DMS 273 treated with DMSO at 0.1 percent for 48 hours (cell line): ENCODE measurements around the gene LRRC58.
"Not testable (repeated sequence)": the region's sequence is repeated elsewhere in the genome, so short reads cannot be mapped to it uniquely, and the experiment has no call there.

Experiments
- DNase-seq: peaks from one replicate; lab custom pipeline; 2025; lab: John Stamatoyannopoulos, UW

The LRRC58 gene

GRCh38 chr3:120339362-120339761 lies 9.8 kb downstream of the LRRC58 start:
- no peak for DNase-seq

GRCh38 chr3:120338517-120338916 lies 10.6 kb downstream of the LRRC58 start:
- no peak for DNase-seq

- no peak for DNase-seq
Measured at GRCh38 chr3:120332646-120333045, 16.5 kb downstream of the LRRC58 start.

- DNase-seq = no peak
Measured at GRCh38 chr3:120331076-120331475, 18.1 kb downstream of the LRRC58 start.

- no peak for DNase-seq
Measured at GRCh38 chr3:120326784-120327183, 22.4 kb downstream of the LRRC58 start.

- DNase-seq = no peak
Measured at GRCh38 chr3:120324190-120324589, 25.0 kb downstream of the LRRC58 start.

GRCh38 chr3:120323761-120324160 lies 25.4 kb downstream of the LRRC58 start:
- not testable (repeated sequence) for DNase-seq

- DNase-seq = peak; percentile 20
Measured at GRCh38 chr3:120311863-120312794, 37.0 kb downstream of the LRRC58 start.

- DNase-seq = no peak
Measured at GRCh38 chr3:120306519-120307455, 42.4 kb downstream of the LRRC58 start.

- no peak for DNase-seq
Measured at GRCh38 chr3:120304616-120305015, 44.5 kb downstream of the LRRC58 start.

- no peak for DNase-seq
Measured at GRCh38 chr3:120302361-120302760, 46.8 kb downstream of the LRRC58 start.

- no peak for DNase-seq
Measured at GRCh38 chr3:120300971-120301370, 48.2 kb downstream of the LRRC58 start.

- DNase-seq = no peak
Measured at GRCh38 chr3:120299403-120299802, 49.8 kb downstream of the LRRC58 start.

GRCh38 chr3:120298996-120299395 lies 50.2 kb downstream of the LRRC58 start:
- DNase-seq = no peak

- not testable (repeated sequence) for DNase-seq
Measured at GRCh38 chr3:120291552-120291951, 57.6 kb downstream of the LRRC58 start.

- DNase-seq = no peak
Measured at GRCh38 chr3:120289636-120290035, 59.5 kb downstream of the LRRC58 start.

- no peak for DNase-seq
Measured at GRCh38 chr3:120286465-120286864, 62.7 kb downstream of the LRRC58 start.

GRCh38 chr3:120285508-120285841 lies 63.7 kb downstream of the LRRC58 start:
- DNase-seq = no peak

GRCh38 chr3:120284747-120285507 lies 64.2 kb downstream of the LRRC58 start, which contains the start of gene GPR156:
TSS of gene GPR156 (minus strand) at chr3:120285222. CDS start at chr3:120244098, 41,124 bp downstream.
- DNase-seq = no peak

- DNase-seq = no peak
Measured at GRCh38 chr3:120281261-120281660, 67.9 kb downstream of the LRRC58 start.

- no peak for DNase-seq
Measured at GRCh38 chr3:120280566-120280965, 68.6 kb downstream of the LRRC58 start.

GRCh38 chr3:120280026-120280425 lies 69.1 kb downstream of the LRRC58 start:
- DNase-seq = no peak
